Measurements from ENCODE around the gene CDK3. TPM values are rescaled to one million over a fixed set of nuclear protein-coding genes. Genes with fewer than 3 reads are reported as not detected.
"Not testable (repeated sequence)": the region's sequence is repeated elsewhere in the genome, so short reads cannot be mapped to it uniquely, and the experiment has no call there.

The CDK3 gene
- total RNA-seq: 7.6 and 7.9 TPM in 2 replicates

DNA sequence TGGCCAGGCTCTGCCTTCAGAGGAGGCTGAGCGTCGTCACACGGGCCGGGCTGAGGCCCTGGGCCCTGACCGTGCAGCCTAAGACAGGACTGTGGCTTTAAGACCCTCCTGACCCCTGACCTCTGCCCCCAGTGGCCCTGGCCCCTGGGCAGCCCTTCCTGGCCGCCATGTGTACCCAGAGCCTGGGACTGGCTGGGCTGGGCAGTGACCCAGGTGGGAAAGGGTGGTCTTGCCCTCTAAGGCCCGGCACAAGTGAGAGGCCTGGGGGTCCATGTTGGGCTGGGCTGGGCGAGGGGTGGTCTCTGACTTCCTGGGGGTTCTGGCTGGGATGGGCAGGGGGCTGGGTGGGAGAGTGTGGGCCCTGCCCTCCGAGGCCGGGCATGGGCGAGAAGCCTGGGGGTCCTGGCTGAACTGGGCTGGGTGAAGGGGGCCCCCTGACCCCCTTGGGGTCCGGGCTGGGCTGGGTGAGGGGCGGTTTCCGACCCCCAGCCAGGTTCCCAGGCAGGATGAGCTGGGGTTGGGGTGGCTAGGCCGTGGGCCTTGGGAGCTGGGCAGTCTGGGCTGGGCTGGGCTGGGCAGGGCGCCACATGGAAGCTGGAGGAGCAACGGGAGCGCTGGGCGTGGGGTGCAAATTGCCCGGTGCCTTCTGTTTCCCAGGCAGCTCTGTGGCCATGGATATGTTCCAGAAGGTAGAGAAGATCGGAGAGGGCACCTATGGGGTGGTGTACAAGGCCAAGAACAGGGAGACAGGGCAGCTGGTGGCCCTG lies at the start of gene CDK3:
TSS of gene CDK3 (plus strand) at position 101 of the 767 bp plus-strand sequence. CDS start at position 672, 571 bp downstream.
- intact Hi-C loops (cut with micrococcal nuclease): loop anchor here (1.0 kb wide), 1 partner anchor 96 kb away; no protein-coding TSS in a partner anchor

DNA sequence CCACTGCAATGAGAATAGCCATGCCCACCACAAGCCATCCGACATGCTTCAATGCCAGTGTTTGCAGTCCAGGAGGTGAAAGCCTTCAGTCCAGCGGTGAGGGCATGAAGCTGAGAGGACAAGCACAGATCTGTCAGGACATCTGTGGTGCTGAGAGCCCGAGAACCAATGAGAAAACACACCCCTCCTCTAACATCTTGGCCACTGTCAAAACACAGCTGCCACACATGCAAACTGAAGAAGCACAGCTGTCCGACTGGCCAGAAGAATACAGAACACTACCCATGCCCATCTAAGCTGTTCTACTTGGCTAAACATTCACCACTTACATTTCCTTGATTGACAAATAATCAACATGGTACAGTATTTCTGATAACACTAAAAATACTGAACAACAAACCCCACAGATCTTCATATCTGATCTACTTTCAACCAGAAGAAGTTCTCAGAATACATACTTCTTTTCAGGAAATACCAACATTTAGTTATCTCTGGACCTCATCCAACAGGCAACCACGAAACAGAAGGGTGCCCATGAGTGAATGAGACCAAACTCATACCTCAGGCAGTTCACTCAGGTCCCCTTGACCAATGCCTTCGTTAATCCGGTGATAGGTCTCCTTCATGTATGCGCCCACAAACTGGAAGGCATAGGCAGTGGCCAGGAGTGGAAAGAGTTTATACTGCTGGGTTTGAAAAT lies 49.6 kb upstream of the CDK3 start:
- intact Hi-C loops (cut with micrococcal nuclease): no loop called here

DNA sequence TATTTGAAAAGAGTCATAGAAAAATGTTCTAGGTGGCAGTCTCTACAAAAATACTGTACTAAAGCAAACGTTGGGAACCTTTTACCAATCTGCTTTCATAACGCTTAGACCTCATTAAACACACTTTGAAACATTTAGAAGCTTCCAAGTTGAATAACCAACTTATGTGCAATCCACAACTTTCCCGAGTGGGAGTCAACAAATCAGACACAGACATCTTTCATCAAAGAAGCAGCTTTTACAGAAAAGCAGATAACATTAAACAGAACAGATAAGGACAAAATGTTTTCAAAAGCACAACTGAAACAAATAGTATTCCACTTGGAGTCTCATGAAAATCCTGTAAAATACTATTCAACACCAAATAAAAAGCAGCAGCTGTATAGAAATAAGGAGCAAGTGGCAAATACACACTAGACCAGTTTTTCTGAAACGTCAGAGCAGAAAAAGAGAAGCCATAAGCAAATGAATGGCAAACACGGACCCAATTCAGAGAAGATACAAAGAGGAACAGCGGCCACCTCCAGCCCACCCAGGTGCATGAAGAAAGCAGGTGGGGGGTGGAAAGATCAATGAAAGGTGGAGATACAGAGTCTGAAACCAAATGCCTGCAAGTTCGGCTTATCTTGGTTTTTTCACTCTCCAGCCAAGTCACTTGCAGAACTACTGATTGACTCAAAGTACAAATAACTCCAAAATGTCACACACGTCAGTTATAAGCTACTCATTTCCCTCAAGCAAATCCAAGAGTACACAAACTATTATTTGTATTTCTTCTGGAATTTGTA lies 41.4 kb upstream of the CDK3 start:
- intact Hi-C loops (cut with micrococcal nuclease): no loop called here

DNA sequence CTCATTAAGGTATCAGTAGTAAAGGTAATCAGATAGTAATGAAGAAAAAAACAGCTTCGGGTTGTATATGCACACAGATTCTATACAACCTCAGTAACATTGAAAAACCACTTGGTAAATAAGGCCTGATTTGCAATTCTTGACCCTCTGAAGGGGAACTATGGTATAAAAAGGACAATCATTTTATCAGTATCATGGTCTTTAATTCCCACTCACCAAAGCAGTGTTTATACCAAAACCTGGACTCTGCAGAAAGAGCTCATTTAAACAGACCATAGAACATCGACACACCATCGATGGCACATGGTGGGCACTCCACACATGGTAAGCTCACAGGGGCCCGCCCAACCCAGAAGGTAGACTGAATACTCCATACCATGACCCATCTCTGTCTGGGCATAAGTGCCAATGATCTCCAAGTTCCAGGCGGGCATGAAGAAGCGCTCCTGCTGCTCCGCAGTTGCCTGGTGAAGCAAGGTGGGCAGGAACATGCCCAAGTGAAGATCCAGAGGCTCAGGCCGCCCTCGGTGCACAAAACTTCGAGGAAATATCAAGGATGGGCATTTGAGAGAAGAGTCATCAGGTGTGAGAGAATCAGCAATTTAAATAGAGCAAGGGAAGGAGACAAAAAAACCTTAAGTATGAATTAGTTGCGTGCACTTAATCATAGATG lies 40.7 kb upstream of the CDK3 start:
- intact Hi-C loops (cut with micrococcal nuclease): no loop called here

DNA sequence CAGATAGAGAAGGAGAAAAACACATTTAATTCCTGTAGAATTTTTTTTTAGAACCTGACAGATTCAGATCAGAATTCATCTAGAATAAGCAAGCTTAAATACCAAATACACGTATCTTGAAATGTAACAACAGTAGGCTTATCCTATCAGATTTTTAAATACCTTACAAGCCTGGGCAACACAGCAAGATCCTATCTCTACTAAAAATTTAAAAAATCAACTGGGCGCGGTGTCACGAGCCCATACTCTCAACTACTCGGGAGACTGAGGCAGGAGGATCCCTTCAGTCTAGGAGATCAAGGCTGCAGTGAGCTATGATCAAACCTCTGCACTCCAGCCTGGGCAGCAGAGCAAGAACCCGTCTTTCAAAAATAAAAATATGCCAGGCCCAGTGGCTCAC lies 35.2 kb upstream of the CDK3 start:
- intact Hi-C loops (cut with micrococcal nuclease): no loop called here

DNA sequence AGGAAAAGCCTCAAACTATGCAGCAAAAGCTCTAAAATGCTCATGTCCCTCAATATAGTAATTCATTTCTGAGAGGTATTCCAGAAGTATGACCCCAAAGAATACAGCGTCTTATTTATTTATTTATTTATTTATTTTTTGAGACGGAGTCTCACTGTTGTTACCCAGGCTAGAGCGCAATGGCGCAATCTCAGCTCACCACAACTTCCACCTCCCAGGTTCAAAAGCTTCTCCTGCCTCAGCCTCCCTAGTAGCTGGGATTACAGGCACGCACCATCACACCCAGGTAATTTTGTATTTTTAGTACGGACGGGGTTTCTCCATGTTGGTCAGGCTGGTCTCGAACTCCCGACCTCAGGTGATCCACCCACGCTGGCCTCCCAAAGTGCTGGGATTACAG lies 31.6 kb upstream of the CDK3 start:
- intact Hi-C loops (cut with micrococcal nuclease): not testable (repeated sequence)

DNA sequence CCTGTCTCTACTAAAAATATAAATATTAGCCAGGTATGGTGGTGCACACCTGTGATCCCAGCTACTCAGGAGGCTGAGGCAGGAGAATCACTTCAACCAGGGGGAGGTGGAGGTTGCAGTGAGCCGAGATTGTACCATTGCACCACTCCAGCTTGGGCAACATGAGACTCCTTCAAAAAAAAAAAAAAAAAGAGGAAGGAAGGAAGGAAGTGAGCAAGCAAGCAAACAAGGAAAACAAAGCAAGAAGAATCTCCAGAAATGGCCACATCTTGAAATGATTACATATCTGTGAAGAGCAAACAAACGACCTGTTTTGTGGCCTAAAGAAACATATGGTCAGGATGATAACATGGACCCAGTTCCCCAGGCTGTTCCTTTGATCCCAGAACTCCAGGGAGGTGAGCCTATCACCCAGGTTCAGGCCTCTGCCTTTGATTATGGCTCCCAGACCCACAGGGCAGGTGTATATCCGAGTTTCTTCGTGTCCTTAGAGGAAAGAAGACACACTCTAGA lies 30.6 kb upstream of the CDK3 start:
- intact Hi-C loops (cut with micrococcal nuclease): no loop called here

DNA sequence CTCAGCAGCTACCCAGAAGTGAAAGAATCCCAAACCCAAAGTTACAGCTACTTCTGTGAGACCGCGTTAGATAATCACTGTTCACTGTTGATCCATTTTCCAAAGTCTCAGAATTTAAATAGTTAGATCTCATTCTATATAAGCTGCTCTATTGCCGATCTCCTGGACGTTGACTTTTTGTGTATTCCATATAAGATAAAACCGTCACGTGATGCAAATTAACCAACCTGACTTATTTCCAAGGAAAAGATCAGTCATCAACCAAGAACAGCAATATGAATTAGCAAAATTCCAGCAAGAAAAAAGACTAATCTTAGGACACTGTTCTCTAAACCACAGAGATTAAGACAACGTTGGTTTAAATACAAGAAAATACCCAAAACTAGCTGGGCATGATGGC lies 30.0 kb upstream of the CDK3 start:
- intact Hi-C loops (cut with micrococcal nuclease): no loop called here

DNA sequence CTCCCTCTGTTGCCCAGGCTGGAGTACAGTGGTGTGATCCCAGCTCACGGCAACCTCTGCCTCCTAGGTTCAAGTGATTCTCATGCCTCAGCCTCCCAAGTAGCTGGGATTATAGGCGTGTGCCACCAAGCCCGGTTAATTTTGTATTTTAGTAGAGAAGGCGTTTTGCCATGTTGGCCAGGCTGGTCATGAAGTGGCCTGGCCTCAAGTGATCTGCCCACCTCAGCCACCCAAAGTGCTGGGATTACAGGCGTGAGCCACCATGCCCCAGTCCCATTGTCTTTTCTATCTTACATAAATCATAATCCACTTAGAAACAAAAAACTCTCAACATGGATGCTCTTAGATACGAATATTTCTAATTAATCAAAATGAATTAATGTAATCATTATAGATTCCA lies 25.5 kb upstream of the CDK3 start:
- intact Hi-C loops (cut with micrococcal nuclease): not testable (repeated sequence)

DNA sequence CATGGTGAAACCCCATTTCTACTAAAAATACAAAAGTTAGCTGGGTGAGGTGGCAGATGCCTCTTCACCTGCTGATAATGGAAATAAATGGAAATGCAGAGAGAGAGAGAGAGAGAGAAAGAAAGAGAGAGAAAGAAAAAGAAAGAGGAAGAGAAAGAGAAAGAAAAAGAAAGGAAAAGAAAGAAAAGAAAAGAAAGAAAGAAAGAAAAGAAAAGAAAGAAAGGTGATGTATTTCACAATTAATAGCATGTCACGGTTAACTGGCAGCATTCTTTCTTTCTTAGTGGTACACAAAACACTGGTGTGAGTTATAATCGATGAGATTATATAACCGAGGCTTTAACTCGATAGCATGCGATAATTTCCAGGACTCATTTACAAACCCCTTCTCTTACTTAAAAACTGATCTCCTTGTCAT lies 24.9 kb upstream of the CDK3 start:
- intact Hi-C loops (cut with micrococcal nuclease): no loop called here

DNA sequence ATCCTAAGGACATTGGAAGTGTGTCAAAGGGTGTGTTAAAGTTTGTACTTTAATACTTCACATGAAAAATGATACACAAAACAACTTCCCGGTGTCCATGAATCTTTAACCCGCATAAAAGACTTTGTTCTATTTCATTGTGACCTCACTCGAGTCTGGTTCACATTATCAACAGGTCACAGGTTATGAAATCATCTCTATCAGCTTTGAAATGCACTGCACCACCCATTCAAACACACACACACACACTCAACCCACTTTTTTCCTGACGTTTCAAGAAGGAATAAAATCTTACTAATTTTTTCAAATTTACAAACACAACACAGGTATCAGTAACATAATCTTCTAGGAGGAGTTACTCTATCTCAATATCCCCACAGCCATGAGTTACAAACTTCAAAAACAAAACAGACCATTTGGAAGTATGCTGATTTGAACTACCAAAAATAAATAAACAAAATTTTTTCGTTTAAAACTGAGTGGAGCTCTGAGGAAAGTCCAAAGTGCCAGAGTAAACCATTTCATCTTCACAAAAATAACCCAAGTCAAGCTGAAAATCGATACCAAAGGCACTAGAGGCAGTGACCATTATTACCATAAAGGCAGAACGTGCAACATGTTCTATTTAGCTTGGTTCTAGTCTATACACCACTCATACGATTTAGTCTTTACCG lies 24.3 kb upstream of the CDK3 start:
- intact Hi-C loops (cut with micrococcal nuclease): no loop called here

DNA sequence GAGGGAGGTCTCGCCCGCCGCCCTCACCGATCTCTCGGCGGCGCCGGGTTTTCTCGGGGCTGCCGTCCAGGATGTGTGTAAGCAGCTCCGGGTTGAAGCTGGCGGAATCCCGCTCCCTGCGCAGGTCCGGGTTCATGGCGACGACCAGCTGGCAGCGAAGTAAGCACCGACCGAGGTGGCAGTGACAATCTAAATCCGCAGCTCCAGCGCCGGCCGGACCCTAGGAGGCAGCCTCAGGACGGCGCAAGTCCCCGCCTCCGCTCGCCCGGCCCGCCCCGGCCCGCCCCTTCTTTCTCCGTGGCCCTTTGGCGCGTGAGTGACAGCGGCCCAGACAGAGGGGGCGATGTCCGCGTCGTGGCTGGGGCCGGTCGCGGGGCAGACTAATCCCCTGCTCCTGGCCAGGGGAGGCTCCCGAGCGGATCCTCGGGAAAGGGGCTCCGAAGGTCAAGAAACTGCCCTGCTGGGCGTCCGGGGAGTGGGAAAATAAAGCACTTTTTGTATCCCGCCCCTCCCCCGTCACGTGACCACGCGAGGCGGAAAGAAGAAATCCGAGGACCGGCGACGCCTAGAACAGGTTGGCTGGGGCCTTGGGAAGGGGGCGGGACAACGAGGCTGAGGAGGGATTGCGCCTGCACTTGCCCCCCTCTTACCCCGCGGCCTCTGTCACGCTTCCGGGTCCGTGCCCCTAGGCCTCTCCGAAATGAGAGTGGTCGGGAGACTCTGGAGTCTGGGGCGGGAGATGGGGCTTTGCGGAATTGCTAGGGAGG lies 21.5 kb upstream of the CDK3 start, which contains the start of the genes ACOX1 and TEN1:
TSS of gene ACOX1 (minus strand) at position 229 of the 767 bp plus-strand sequence. CDS start at position 136, 93 bp downstream.
TSS of gene TEN1 (plus strand) at position 303 of the 767 bp plus-strand sequence. CDS start 6,953 bp downstream, outside the sequence.
- intact Hi-C loops (cut with micrococcal nuclease): loop anchor here (1.0 to 2.0 kb wide), 14 partner anchors 18 to 692 kb away; partner anchors contain the start of genes EXOC7, FBF1, SRP68 and TMEM94

DNA sequence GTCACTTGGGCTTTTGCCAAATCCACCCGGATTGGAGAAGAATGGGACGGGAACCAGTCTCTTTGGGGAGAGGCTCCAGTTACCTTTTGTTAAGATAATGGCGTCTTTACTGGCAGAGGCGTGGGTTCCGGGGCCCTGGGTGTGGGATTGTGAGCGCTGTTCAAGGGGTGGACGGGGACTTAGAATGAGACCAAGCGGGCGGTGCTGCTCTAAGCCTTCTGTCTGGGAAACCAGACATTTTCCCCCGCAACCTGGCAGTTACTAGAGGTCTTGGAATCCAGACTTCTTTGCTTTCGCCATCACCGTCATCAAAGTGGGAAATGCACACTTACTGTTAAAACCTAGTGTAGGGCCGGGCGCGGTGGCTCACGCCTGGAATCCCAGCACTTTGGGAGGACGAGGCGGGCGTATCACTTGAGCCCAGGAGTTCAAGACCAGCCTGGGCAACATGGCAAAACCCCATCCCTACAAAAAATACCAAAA lies 20.9 kb upstream of the CDK3 start:
- intact Hi-C loops (cut with micrococcal nuclease): loop anchor here (1.0 to 2.0 kb wide), 14 partner anchors 17 to 691 kb away; partner anchors contain the start of genes EXOC7, FBF1, SRP68 and TMEM94

DNA sequence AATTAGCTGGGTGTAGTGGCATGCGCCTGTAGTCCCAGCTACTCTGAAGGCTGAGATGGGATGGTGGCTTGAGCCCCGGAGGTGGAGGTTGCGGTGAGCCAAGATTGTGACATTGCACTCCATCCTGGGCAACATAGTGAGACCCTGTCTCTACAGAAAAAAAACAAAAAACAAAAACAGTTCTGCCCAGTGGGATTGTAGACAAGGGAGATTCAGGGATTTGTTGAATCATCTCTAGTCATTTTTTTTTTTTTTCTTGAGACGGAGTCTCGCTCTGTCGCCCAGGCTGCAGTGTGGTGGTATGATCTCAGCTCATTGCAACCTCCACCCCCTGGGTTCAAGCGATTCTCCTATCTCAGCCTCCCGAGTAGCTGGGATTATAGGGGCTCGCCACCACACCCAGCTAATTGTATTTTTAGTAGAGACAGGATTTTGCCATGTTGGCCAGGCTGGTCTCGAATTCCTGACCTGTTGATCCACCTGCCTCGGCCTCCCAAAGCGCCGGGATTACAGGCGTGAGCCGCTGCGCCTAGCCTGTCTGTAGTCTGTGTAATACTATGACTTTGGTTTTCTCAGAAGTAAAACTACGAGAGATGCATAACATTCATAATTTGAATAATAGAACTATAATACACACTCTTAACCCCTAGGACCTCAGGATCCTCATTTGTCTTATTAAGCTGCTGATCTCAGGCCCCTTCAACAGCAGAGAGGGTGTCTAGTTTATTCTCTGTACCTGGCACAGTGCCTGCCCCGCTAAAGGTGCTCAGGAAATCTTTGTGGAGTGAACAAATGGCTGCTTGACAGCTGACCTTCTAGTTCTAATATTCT lies 20.3 kb upstream of the CDK3 start:
- intact Hi-C loops (cut with micrococcal nuclease): no loop called here

DNA sequence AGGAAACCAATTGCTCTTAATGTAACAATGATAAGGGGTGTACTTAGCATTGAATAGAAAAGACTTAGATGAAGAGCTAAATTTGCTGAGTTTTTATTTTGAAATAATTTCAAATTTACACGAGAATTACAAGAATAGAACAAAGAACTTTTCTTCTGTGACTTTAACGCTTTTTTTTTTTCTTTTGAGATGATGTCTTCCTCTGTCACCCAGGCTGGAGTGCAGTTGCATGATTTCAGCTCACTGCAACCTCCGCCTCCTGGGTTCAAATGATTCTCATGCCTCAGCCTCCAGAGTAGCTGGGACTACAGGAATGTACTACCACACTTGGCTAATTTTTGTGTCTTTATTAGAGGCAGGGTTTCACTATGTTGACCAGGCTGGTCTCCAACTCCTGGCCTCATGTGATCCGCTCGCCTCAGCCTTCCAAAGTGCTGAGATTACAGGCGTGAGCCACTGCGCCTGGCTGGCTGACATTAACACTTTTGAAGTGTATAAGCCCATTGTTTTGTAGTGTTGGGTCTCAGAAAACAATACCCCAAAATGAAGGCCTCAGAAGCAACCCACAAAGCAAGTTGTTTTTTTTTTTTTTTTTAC lies 19.5 kb upstream of the CDK3 start:
- intact Hi-C loops (cut with micrococcal nuclease): no loop called here

DNA sequence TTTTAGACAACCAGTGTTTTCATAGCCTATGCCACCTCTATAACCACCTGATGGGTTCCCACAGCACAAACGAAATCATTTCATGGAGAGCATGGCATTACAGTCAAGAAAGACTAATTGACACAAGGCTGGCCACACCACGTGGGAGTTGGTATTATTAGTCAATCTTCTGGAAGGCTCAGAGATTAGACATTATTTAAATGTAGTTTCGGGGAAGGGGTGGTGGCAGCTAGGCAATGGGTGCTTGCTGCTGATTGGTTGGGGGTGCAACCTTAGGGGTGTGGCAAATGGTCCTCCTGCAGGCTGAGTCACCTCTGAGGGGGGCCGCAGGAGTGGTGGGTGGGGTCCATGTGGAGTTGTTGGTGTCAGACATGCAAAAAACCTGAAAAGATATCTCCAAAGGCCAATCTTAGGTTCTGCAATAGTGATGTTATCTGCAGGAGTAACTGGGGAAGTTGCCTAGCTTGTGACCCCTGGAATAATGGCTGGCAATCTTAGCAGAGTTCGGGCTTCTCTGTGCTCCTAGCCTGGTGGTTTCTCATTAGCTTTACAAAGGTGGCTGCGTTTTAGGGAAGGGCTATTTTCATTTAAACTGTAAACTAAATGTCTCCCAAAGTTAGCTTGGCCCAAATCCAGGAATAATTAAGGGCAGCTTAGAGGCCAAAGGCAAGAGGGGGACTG lies 17.0 kb upstream of the CDK3 start:
- intact Hi-C loops (cut with micrococcal nuclease): no loop called here

DNA sequence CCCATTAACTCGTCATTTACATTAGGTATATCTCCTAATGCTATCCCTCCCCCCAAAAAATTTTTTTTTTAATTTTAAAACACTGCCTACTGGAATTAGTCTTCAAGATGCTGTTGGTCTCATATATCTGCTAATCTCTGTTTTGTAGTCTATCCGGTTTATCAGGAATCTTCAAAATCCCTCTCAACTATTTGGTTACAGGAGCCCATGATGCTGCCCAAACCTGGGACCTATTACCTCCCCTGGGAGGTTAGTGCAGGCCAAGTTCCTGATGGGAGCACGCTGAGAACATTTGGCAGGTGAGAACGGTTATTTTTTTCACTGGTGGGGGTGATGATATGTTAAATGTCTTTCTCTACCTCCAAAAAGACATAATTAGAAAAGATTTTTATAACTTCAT lies 14.7 kb upstream of the CDK3 start:
- intact Hi-C loops (cut with micrococcal nuclease): no loop called here
